ENCODE results near the gene TRIO. TPM values are rescaled to one million over a fixed set of nuclear protein-coding genes. Genes with fewer than 3 reads are reported as not detected.

The TRIO gene
- total RNA-seq, 1 experiment from 2014 or later = 99.8 TPM

GRCh38 chr5:14216372-14216771, 73.2 kb downstream of the TRIO start:
- H3K27me3 ChIP-seq (replicated peaks; ENCODE audit: insufficient read depth, low read depth, low read length, poor library complexity) = no peaks in the 10 kb centered on the region
- no peak for DNase-seq (ENCODE audit: low spot score)
- intact Hi-C loops (cut with micrococcal nuclease; ENCODE audit: unreplicated experiment) = no loop called here
- H3K36me3 ChIP-seq (ENCODE audit: insufficient read depth, low read length, poor library complexity, severe bottlenecking) = no peaks in the 10 kb centered on the region
- H3K27ac ChIP-seq (ENCODE audit: low read depth, low read length, poor library complexity, severe bottlenecking) = no peak overlapping the region
- TF ChIP-seq CTCF (conservative IDR thresholded peaks at IDR 0.05; ENCODE audit: low read depth, low read length) (no peak), EZH2 (IDR thresholded peaks at IDR 0.05; ENCODE audit: borderline replicate concordance, low read depth, low read length, poor library complexity, severe bottlenecking) (no peak)
- H3K4me3 ChIP-seq (ENCODE audit: low read depth, low read length, poor library complexity, severe bottlenecking) = no peak overlapping the region
- CTCF ChIA-PET = no interaction called here
- no TSS peak for BruUV-seq (replicated peaks)
- H3K4me1 ChIP-seq (ENCODE audit: insufficient read depth, low read length, poor library complexity, severe bottlenecking) = no peaks in the 10 kb centered on the region
- H3K9me3 ChIP-seq (ENCODE audit: low read depth, low read length, poor library complexity, severe bottlenecking) = no peaks in the 10 kb centered on the region
- POLR2A ChIA-PET (ENCODE audit: low non-redundant PET) = no interaction called here

- intact Hi-C loops (cut with micrococcal nuclease; ENCODE audit: unreplicated experiment) = no loop called here
- no peak overlapping the region for H3K27ac ChIP-seq (ENCODE audit: low read depth, low read length, poor library complexity, severe bottlenecking)
These were observed 73.8 kb downstream of the TRIO start for GRCh38 chr5:14216902-14217301.

GRCh38 chr5:14217587-14217986, 74.4 kb downstream of the TRIO start:
- CTCF ChIA-PET = no interaction called here
- DNase-seq (ENCODE audit: low spot score) = no peak
- TF ChIP-seq EZH2 (IDR thresholded peaks at IDR 0.05; ENCODE audit: borderline replicate concordance, low read depth, low read length, poor library complexity, severe bottlenecking) = no peak
- no peak for TF ChIP-seq CTCF (conservative IDR thresholded peaks at IDR 0.05; ENCODE audit: low read depth, low read length)
- no TSS peak for BruUV-seq (replicated peaks)
- POLR2A ChIA-PET (ENCODE audit: low non-redundant PET) = no interaction called here
- Histone ChIP-seq H3K4me3 (ENCODE audit: low read depth, low read length, poor library complexity, severe bottlenecking) (no peak overlapping the region), H3K27ac (ENCODE audit: low read depth, low read length, poor library complexity, severe bottlenecking) (no peak overlapping the region), H3K9me3 (ENCODE audit: low read depth, low read length, poor library complexity, severe bottlenecking) (no peaks in the 10 kb centered on the region), H3K4me1 (ENCODE audit: insufficient read depth, low read length, poor library complexity, severe bottlenecking) (no peaks in the 10 kb centered on the region), H3K36me3 (ENCODE audit: insufficient read depth, low read length, poor library complexity, severe bottlenecking) (no peaks in the 10 kb centered on the region), H3K27me3 (replicated peaks; ENCODE audit: insufficient read depth, low read depth, low read length, poor library complexity) (no peaks in the 10 kb centered on the region)
- intact Hi-C loops (cut with micrococcal nuclease; ENCODE audit: unreplicated experiment) = no loop called here

More at GRCh38 chr5:14216902-14217301, 73.8 kb downstream of the TRIO start:
- ChIA-PET POLR2A (ENCODE audit: low non-redundant PET) (no interaction called here), CTCF (no interaction called here)
- H3K4me1 ChIP-seq (ENCODE audit: insufficient read depth, low read length, poor library complexity, severe bottlenecking) = no peaks in the 10 kb centered on the region
- no peak overlapping the region for H3K4me3 ChIP-seq (ENCODE audit: low read depth, low read length, poor library complexity, severe bottlenecking)
- TF ChIP-seq CTCF (conservative IDR thresholded peaks at IDR 0.05; ENCODE audit: low read depth, low read length) (no peak), EZH2 (IDR thresholded peaks at IDR 0.05; ENCODE audit: borderline replicate concordance, low read depth, low read length, poor library complexity, severe bottlenecking) (no peak)
- no peaks in the 10 kb centered on the region for H3K27me3 ChIP-seq (replicated peaks; ENCODE audit: insufficient read depth, low read depth, low read length, poor library complexity)
- no peaks in the 10 kb centered on the region for H3K9me3 ChIP-seq (ENCODE audit: low read depth, low read length, poor library complexity, severe bottlenecking)
- no peaks in the 10 kb centered on the region for H3K36me3 ChIP-seq (ENCODE audit: insufficient read depth, low read length, poor library complexity, severe bottlenecking)
- BruUV-seq (replicated peaks) = no TSS peak
- no peak for DNase-seq (ENCODE audit: low spot score)

All from A673 (cell line).